ENCODE measurements around the gene GBA3. TPM values are rescaled to one million over a fixed set of nuclear protein-coding genes. Genes with fewer than 3 reads are reported as not detected.

Gene GBA3
- polyA plus RNA-seq: under 1 TPM in 1 of 2 donors, not detected in 1; 0.02 TPM

GRCh38 chr4:22692736-22693135, at the start of gene GBA3:
TSS of gene GBA3 (plus strand) at chr4:22692937.
- Histone ChIP-seq H3K27me3 (ENCODE audit: control insufficient read depth in 1 of 2, insufficient read depth in 2 of 2, low read length in 2 of 2) (peaks cover 0 to 6% of the 10 kb centered on the region in 2 donors), H3K4me3 (ENCODE audit: low read depth in 1 of 2, low read length in 2 of 2) (no peak within 1 kb of the TSS), H3K9me3 (ENCODE audit: control insufficient read depth in 2 of 2, insufficient read depth in 1 of 2, low read depth in 1 of 2, low read length in 1 of 2) (no peaks in the 10 kb centered on the region), H3K4me1 (ENCODE audit: control insufficient read depth in 2 of 2, insufficient read depth in 2 of 2, low read length in 1 of 2) (no peaks in the 10 kb centered on the region), H3K36me3 (ENCODE audit: control insufficient read depth in 2 of 2, insufficient read depth in 2 of 2, low read length in 1 of 2) (no peaks in the 10 kb centered on the region), H3K27ac (ENCODE audit: low read depth in 2 of 2, low read length in 1 of 2) (no peak within 1 kb of the TSS)
- WGBS, 2 donors: 45 to 69% methylated on average over 1 of the region's 1 CpG

- 92 to 97% methylated on average over 4 of the region's 4 CpGs for WGBS, 2 donors
- no peaks in the 10 kb centered on the region for H3K27me3 ChIP-seq (ENCODE audit: control insufficient read depth in 1 of 2, insufficient read depth in 2 of 2, low read length in 2 of 2)
- H3K4me1 ChIP-seq (ENCODE audit: control insufficient read depth in 2 of 2, insufficient read depth in 2 of 2, low read length in 1 of 2): no peaks in the 10 kb centered on the region
- H3K27ac ChIP-seq (ENCODE audit: low read depth in 2 of 2, low read length in 1 of 2): no peak overlapping the region
- H3K9me3 ChIP-seq (ENCODE audit: control insufficient read depth in 2 of 2, insufficient read depth in 1 of 2, low read depth in 1 of 2, low read length in 1 of 2): no peaks in the 10 kb centered on the region
- H3K36me3 ChIP-seq (ENCODE audit: control insufficient read depth in 2 of 2, insufficient read depth in 2 of 2, low read length in 1 of 2): no peaks in the 10 kb centered on the region
- no peak overlapping the region for H3K4me3 ChIP-seq (ENCODE audit: low read depth in 1 of 2, low read length in 2 of 2)
Observed at GRCh38 chr4:22643952-22644351, 48.8 kb upstream of the GBA3 start.

GRCh38 chr4:22645481-22646182, 47.1 kb upstream of the GBA3 start:
- Histone ChIP-seq H3K27me3 (ENCODE audit: control insufficient read depth in 1 of 2, insufficient read depth in 2 of 2, low read length in 2 of 2) (no peaks in the 10 kb centered on the region), H3K9me3 (ENCODE audit: control insufficient read depth in 2 of 2, insufficient read depth in 1 of 2, low read depth in 1 of 2, low read length in 1 of 2) (no peaks in the 10 kb centered on the region), H3K36me3 (ENCODE audit: control insufficient read depth in 2 of 2, insufficient read depth in 2 of 2, low read length in 1 of 2) (no peaks in the 10 kb centered on the region), H3K4me1 (ENCODE audit: control insufficient read depth in 2 of 2, insufficient read depth in 2 of 2, low read length in 1 of 2) (no peaks in the 10 kb centered on the region), H3K4me3 (ENCODE audit: low read depth in 1 of 2, low read length in 2 of 2) (no peak overlapping the region), H3K27ac (ENCODE audit: low read depth in 2 of 2, low read length in 1 of 2) (no peak overlapping the region)
- WGBS, 2 donors: 53 to 80% methylated on average over 1 of the region's 1 CpG

- Histone ChIP-seq H3K27me3 (ENCODE audit: control insufficient read depth in 1 of 2, insufficient read depth in 2 of 2, low read length in 2 of 2) (no peaks in the 10 kb centered on the region), H3K36me3 (ENCODE audit: control insufficient read depth in 2 of 2, insufficient read depth in 2 of 2, low read length in 1 of 2) (no peaks in the 10 kb centered on the region), H3K4me1 (ENCODE audit: control insufficient read depth in 2 of 2, insufficient read depth in 2 of 2, low read length in 1 of 2) (no peaks in the 10 kb centered on the region), H3K27ac (ENCODE audit: low read depth in 2 of 2, low read length in 1 of 2) (no peak overlapping the region), H3K9me3 (ENCODE audit: control insufficient read depth in 2 of 2, insufficient read depth in 1 of 2, low read depth in 1 of 2, low read length in 1 of 2) (no peaks in the 10 kb centered on the region), H3K4me3 (ENCODE audit: low read depth in 1 of 2, low read length in 2 of 2) (no peak overlapping the region)
- 90 to 91% methylated on average over 8 of the region's 8 CpGs for WGBS, 2 donors
Observed at GRCh38 chr4:22648996-22649395, 43.7 kb upstream of the GBA3 start.

- H3K9me3 ChIP-seq (ENCODE audit: control insufficient read depth in 2 of 2, insufficient read depth in 1 of 2, low read depth in 1 of 2, low read length in 1 of 2): no peaks in the 10 kb centered on the region
- H3K36me3 ChIP-seq (ENCODE audit: control insufficient read depth in 2 of 2, insufficient read depth in 2 of 2, low read length in 1 of 2): no peaks in the 10 kb centered on the region
- H3K4me1 ChIP-seq (ENCODE audit: control insufficient read depth in 2 of 2, insufficient read depth in 2 of 2, low read length in 1 of 2): no peaks in the 10 kb centered on the region
- H3K27ac ChIP-seq (ENCODE audit: low read depth in 2 of 2, low read length in 1 of 2): no peak overlapping the region
- no peak overlapping the region for H3K4me3 ChIP-seq (ENCODE audit: low read depth in 1 of 2, low read length in 2 of 2)
- no peaks in the 10 kb centered on the region for H3K27me3 ChIP-seq (ENCODE audit: control insufficient read depth in 1 of 2, insufficient read depth in 2 of 2, low read length in 2 of 2)
Observed at GRCh38 chr4:22650771-22651170, 42.0 kb upstream of the GBA3 start.

GRCh38 chr4:22653752-22654151, 39.0 kb upstream of the GBA3 start:
- H3K36me3 ChIP-seq (ENCODE audit: control insufficient read depth in 2 of 2, insufficient read depth in 2 of 2, low read length in 1 of 2): no peaks in the 10 kb centered on the region
- no peaks in the 10 kb centered on the region for H3K9me3 ChIP-seq (ENCODE audit: control insufficient read depth in 2 of 2, insufficient read depth in 1 of 2, low read depth in 1 of 2, low read length in 1 of 2)
- no peaks in the 10 kb centered on the region for H3K4me1 ChIP-seq (ENCODE audit: control insufficient read depth in 2 of 2, insufficient read depth in 2 of 2, low read length in 1 of 2)
- H3K27ac ChIP-seq (ENCODE audit: low read depth in 2 of 2, low read length in 1 of 2): no peak overlapping the region
- H3K4me3 ChIP-seq (ENCODE audit: low read depth in 1 of 2, low read length in 2 of 2): no peak overlapping the region
- 77 to 83% methylated on average over 3 of the region's 3 CpGs for WGBS, 2 donors
- no peaks in the 10 kb centered on the region for H3K27me3 ChIP-seq (ENCODE audit: control insufficient read depth in 1 of 2, insufficient read depth in 2 of 2, low read length in 2 of 2)

- Histone ChIP-seq H3K4me1 (ENCODE audit: control insufficient read depth in 2 of 2, insufficient read depth in 2 of 2, low read length in 1 of 2) (no peaks in the 10 kb centered on the region), H3K36me3 (ENCODE audit: control insufficient read depth in 2 of 2, insufficient read depth in 2 of 2, low read length in 1 of 2) (no peaks in the 10 kb centered on the region), H3K4me3 (ENCODE audit: low read depth in 1 of 2, low read length in 2 of 2) (no peak overlapping the region), H3K9me3 (ENCODE audit: control insufficient read depth in 2 of 2, insufficient read depth in 1 of 2, low read depth in 1 of 2, low read length in 1 of 2) (no peaks in the 10 kb centered on the region), H3K27me3 (ENCODE audit: control insufficient read depth in 1 of 2, insufficient read depth in 2 of 2, low read length in 2 of 2) (no peaks in the 10 kb centered on the region), H3K27ac (ENCODE audit: low read depth in 2 of 2, low read length in 1 of 2) (no peak overlapping the region)
- WGBS, 2 donors: 42 to 53% methylated on average over 6 of the region's 6 CpGs
Observed at GRCh38 chr4:22661443-22661842, 31.3 kb upstream of the GBA3 start.

- Histone ChIP-seq H3K4me1 (ENCODE audit: control insufficient read depth in 2 of 2, insufficient read depth in 2 of 2, low read length in 1 of 2) (no peaks in the 10 kb centered on the region), H3K27me3 (ENCODE audit: control insufficient read depth in 1 of 2, insufficient read depth in 2 of 2, low read length in 2 of 2) (no peaks in the 10 kb centered on the region), H3K4me3 (ENCODE audit: low read depth in 1 of 2, low read length in 2 of 2) (no peak overlapping the region), H3K36me3 (ENCODE audit: control insufficient read depth in 2 of 2, insufficient read depth in 2 of 2, low read length in 1 of 2) (no peaks in the 10 kb centered on the region), H3K9me3 (ENCODE audit: control insufficient read depth in 2 of 2, insufficient read depth in 1 of 2, low read depth in 1 of 2, low read length in 1 of 2) (no peaks in the 10 kb centered on the region), H3K27ac (ENCODE audit: low read depth in 2 of 2, low read length in 1 of 2) (no peak overlapping the region)
- WGBS, 2 donors: 74 to 79% methylated on average over 3 of the region's 3 CpGs
Observed at GRCh38 chr4:22667332-22667940, 25.3 kb upstream of the GBA3 start.

GRCh38 chr4:22668301-22668700, 24.4 kb upstream of the GBA3 start:
- H3K27ac ChIP-seq (ENCODE audit: low read depth in 2 of 2, low read length in 1 of 2): no peak overlapping the region
- H3K4me3 ChIP-seq (ENCODE audit: low read depth in 1 of 2, low read length in 2 of 2): no peak overlapping the region
- no peaks in the 10 kb centered on the region for H3K9me3 ChIP-seq (ENCODE audit: control insufficient read depth in 2 of 2, insufficient read depth in 1 of 2, low read depth in 1 of 2, low read length in 1 of 2)
- no peaks in the 10 kb centered on the region for H3K27me3 ChIP-seq (ENCODE audit: control insufficient read depth in 1 of 2, insufficient read depth in 2 of 2, low read length in 2 of 2)
- no peaks in the 10 kb centered on the region for H3K36me3 ChIP-seq (ENCODE audit: control insufficient read depth in 2 of 2, insufficient read depth in 2 of 2, low read length in 1 of 2)
- no peaks in the 10 kb centered on the region for H3K4me1 ChIP-seq (ENCODE audit: control insufficient read depth in 2 of 2, insufficient read depth in 2 of 2, low read length in 1 of 2)

- no peak overlapping the region for H3K27ac ChIP-seq (ENCODE audit: low read depth in 2 of 2, low read length in 1 of 2)
- no peaks in the 10 kb centered on the region for H3K4me1 ChIP-seq (ENCODE audit: control insufficient read depth in 2 of 2, insufficient read depth in 2 of 2, low read length in 1 of 2)
- H3K4me3 ChIP-seq (ENCODE audit: low read depth in 1 of 2, low read length in 2 of 2): no peak overlapping the region
- no peaks in the 10 kb centered on the region for H3K9me3 ChIP-seq (ENCODE audit: control insufficient read depth in 2 of 2, insufficient read depth in 1 of 2, low read depth in 1 of 2, low read length in 1 of 2)
- no peaks in the 10 kb centered on the region for H3K36me3 ChIP-seq (ENCODE audit: control insufficient read depth in 2 of 2, insufficient read depth in 2 of 2, low read length in 1 of 2)
- no peaks in the 10 kb centered on the region for H3K27me3 ChIP-seq (ENCODE audit: control insufficient read depth in 1 of 2, insufficient read depth in 2 of 2, low read length in 2 of 2)
Observed at GRCh38 chr4:22668702-22669101, 24.0 kb upstream of the GBA3 start.

All from esophagus (tissue), 2 donors.